ENCODE data around the gene DHCR24.

The DHCR24 gene

GRCh38 chr1:54803761-54804470, 83.1 kb downstream of the DHCR24 start:
- DNase-seq (ENCODE audit: low read depth, low spot score) = no peak

- peak; percentile 63 for DNase-seq (ENCODE audit: low read depth, low spot score)
Observed at GRCh38 chr1:54800899-54801759, 85.9 kb downstream of the DHCR24 start, which contains the start of gene TTC22. Gene TTC22 (minus strand): TSS chr1:54801323. CDS start chr1:54801163, 160 bp downstream.

DNA sequence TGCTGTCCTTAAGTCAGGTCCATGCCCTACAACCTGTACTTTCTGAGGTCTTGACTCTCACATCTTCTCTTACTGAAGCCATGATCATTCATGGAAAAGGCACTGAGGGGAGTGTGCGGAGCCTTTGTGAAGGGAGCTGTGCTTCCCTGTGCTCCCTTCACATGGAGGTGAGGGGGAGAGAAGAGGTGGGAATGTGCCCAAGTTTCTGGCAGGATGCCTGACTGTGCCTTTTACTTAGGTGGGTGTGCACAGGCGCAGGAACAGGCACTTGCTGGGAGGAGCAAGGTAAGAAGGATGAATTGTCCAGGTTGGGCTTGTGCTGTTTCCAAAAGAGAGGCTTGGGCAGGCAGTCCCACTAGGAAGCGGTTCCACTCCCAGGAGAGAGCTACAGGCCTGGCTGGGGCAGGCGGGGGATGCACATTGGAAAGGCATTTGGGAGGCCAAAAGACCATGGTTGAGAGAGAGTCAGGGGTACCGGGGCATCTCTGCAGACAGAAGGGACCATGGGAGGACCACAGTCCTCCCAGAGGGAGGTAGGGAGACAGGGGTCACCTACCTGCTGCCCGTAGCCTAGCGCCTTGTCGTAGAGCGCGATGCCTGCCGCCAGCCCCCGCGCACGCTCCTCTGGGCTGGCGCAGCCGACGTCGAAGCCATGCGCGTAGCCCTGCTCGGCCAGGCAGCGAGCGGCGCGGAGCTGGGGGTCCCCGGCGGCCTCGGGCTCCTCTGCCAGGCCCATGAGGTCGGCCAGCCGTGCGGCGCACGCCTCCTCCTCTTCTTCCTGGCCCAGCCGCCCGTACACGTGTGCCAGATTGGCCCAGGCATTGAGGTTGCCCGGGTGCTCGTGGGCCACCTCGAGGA, 86.7 kb downstream of the DHCR24 start:
- DNase-seq (ENCODE audit: low read depth, low spot score) = peak; percentile 27
